ENCODE data around the gene GPC6. TPM values are rescaled to one million over a fixed set of nuclear protein-coding genes. Genes with fewer than 3 reads are reported as not detected.

The GPC6 gene
- total and polyA plus RNA-seq, 12 donors, result 0.15 to 5.4 (median 2.5) TPM

- no peaks in the 10 kb centered on the region for H3K9me3 ChIP-seq
- WGBS, 2 donors, result 79 to 84% methylated on average over 2 of the region's 2 CpGs
- H3K4me1 ChIP-seq, result no peaks in the 10 kb centered on the region
- DNase-seq, result no peak
- H3K36me3 ChIP-seq, result no peaks in the 10 kb centered on the region
- no peak for TF ChIP-seq CTCF (IDR thresholded peaks at IDR 0.05)
- no peak overlapping the region for H3K4me3 ChIP-seq
- no peak for ATAC-seq
- H3K27me3 ChIP-seq, result no peaks in the 10 kb centered on the region
- intact Hi-C loops (cut with DNase I), result no loop called here
- no peak overlapping the region for H3K27ac ChIP-seq
Observed at GRCh38 chr13:93805736-93806135, 579.1 kb downstream of the GPC6 start.

- DNase-seq (no peak), ATAC-seq (no peak)
- Histone ChIP-seq H3K27ac (no peak overlapping the region), H3K27me3 (no peaks in the 10 kb centered on the region), H3K4me1 (no peaks in the 10 kb centered on the region), H3K36me3 (no peaks in the 10 kb centered on the region), H3K9me3 (no peaks in the 10 kb centered on the region), H3K4me3 (no peak overlapping the region)
- no peak for TF ChIP-seq CTCF (IDR thresholded peaks at IDR 0.05)
- WGBS, 2 donors, result 54 to 72% methylated on average over 1 of the region's 1 CpG
- intact Hi-C loops (cut with DNase I), result no loop called here
Observed at GRCh38 chr13:93806861-93807260, 580.3 kb downstream of the GPC6 start.

GRCh38 chr13:93810264-93810663 lies 583.7 kb downstream of the GPC6 start:
- Histone ChIP-seq H3K9me3 (no peaks in the 10 kb centered on the region), H3K27ac (no peak overlapping the region), H3K4me1 (no peaks in the 10 kb centered on the region), H3K4me3 (no peak overlapping the region), H3K27me3 (no peaks in the 10 kb centered on the region), H3K36me3 (no peaks in the 10 kb centered on the region)
- no peak for DNase-seq
- WGBS, 2 donors, result 41 to 56% methylated on average over 4 of the region's 4 CpGs
- ATAC-seq, result no peak
- no peak for TF ChIP-seq CTCF (IDR thresholded peaks at IDR 0.05)
- intact Hi-C loops (cut with DNase I), result no loop called here

GRCh38 chr13:93811071-93811737 lies 584.6 kb downstream of the GPC6 start:
- no peaks in the 10 kb centered on the region for H3K4me1 ChIP-seq
- intact Hi-C loops (cut with DNase I), result no loop called here
- H3K27me3 ChIP-seq, result no peaks in the 10 kb centered on the region
- no peak for TF ChIP-seq CTCF (IDR thresholded peaks at IDR 0.05)
- WGBS, 2 donors, result 74 to 86% methylated on average over 3 of the region's 3 CpGs
- no peaks in the 10 kb centered on the region for H3K36me3 ChIP-seq
- DNase-seq (no peak), ATAC-seq (no peak)
- no peaks in the 10 kb centered on the region for H3K9me3 ChIP-seq
- H3K27ac ChIP-seq, result no peak overlapping the region
- no peak overlapping the region for H3K4me3 ChIP-seq

Measured in heart right ventricle (tissue), 16 donors.